ENCODE results near the gene TFF2.

The TFF2 gene

GRCh38 chr21:42305707-42306147 is 45.1 kb downstream of the TFF2 start:
- DNase-seq (ENCODE audit: low read depth): no peak

GRCh38 chr21:42304556-42305454 is 46.0 kb downstream of the TFF2 start:
- no peak for DNase-seq (ENCODE audit: low read depth)

- no peak for DNase-seq (ENCODE audit: low read depth)
Measured at GRCh38 chr21:42303443-42303842, 47.4 kb downstream of the TFF2 start.

- no peak for DNase-seq (ENCODE audit: low read depth)
Measured at GRCh38 chr21:42302794-42303193, 48.0 kb downstream of the TFF2 start.

GRCh38 chr21:42302076-42302650 is 48.6 kb downstream of the TFF2 start:
- DNase-seq (ENCODE audit: low read depth): no peak

GRCh38 chr21:42301371-42302075 is 49.3 kb downstream of the TFF2 start:
- no peak for DNase-seq (ENCODE audit: low read depth)

GRCh38 chr21:42300956-42301355 is 49.8 kb downstream of the TFF2 start:
- no peak for DNase-seq (ENCODE audit: low read depth)

- DNase-seq (ENCODE audit: low read depth): no peak
Measured at GRCh38 chr21:42300045-42300583, 50.7 kb downstream of the TFF2 start.

GRCh38 chr21:42299324-42300044 is 51.3 kb downstream of the TFF2 start:
- DNase-seq (ENCODE audit: low read depth): no peak

GRCh38 chr21:42298657-42299056 is 52.1 kb downstream of the TFF2 start:
- DNase-seq (ENCODE audit: low read depth): no peak

- no peak for DNase-seq (ENCODE audit: low read depth)
Measured at GRCh38 chr21:42298237-42298636, 52.6 kb downstream of the TFF2 start.

GRCh38 chr21:42297377-42297776 is 53.4 kb downstream of the TFF2 start:
- no peak for DNase-seq (ENCODE audit: low read depth)

GRCh38 chr21:42296501-42296900 is 54.3 kb downstream of the TFF2 start:
- no peak for DNase-seq (ENCODE audit: low read depth)
